SK-N-SH (cell line): ENCODE data around the gene CRTC2.

Experiments used
- CTCF ChIP-seq: fragments of 200-600 bp; sonication (generic); IDR thresholded peaks from 2 replicates; pipeline ENCODE4 v1.6.1; 2017; ENCODE audit warnings: antibody characterized with exemption, mild to moderate bottlenecking, moderate library complexity
- EP300 ChIP-seq, 2 experiments: IDR thresholded peaks; 2 replicates each; pipeline versions ENCODE4 v1.4.0 to v1.6.1; 2012; ENCODE audit warnings: borderline replicate concordance in 1 of 2, low read depth in 1 of 2, low read length in 1 of 2
- FOXM1 ChIP-seq: IDR thresholded peaks from 2 replicates; pipeline ENCODE4 v1.4.0; 2012; ENCODE audit warnings: low read depth, mild to moderate bottlenecking
- GABPA ChIP-seq: IDR thresholded peaks from 2 replicates; pipeline ENCODE4 v1.4.0; 2012; ENCODE audit warnings: low read depth, mild to moderate bottlenecking
- JUND ChIP-seq: IDR thresholded peaks from 2 replicates; pipeline ENCODE4 v1.4.0; 2012
- MXI1 ChIP-seq: IDR thresholded peaks from 2 replicates; pipeline ENCODE4 v1.6.1; 2012; ENCODE audit warnings: mild to moderate bottlenecking, low read depth, low read length, improper control_type of control experiment
- POLR2AphosphoS5 ChIP-seq: IDR thresholded peaks from 2 replicates; pipeline ENCODE4 v1.6.1; 2012; ENCODE audit warnings: low read depth, low read length
- REST ChIP-seq: IDR thresholded peaks from 2 replicates; pipeline ENCODE4 v1.6.1; 2012; ENCODE audit warnings: mild to moderate bottlenecking, low read depth, low read length, moderate library complexity
- TCF12 ChIP-seq: IDR thresholded peaks from 2 replicates; pipeline ENCODE4 v1.4.0; 2012
- ZBTB33 ChIP-seq: IDR thresholded peaks from 2 replicates; pipeline ENCODE4 v1.4.0; 2012; ENCODE audit warnings: low read depth, borderline replicate concordance

- TF ChIP-seq EP300 (IDR thresholded peaks at IDR 0.05; ENCODE audit: borderline replicate concordance in 1 of 2, low read depth in 1 of 2, low read length in 1 of 2), result no peak
- no peak for TF ChIP-seq CTCF
- no peak for TF ChIP-seq JUND
- no peak for TF ChIP-seq POLR2AphosphoS5
- no peak for TF ChIP-seq GABPA
- no peak for TF ChIP-seq FOXM1
- TF ChIP-seq REST, result no peak
- TF ChIP-seq MXI1, result no peak
- TF ChIP-seq TCF12, result no peak
- TF ChIP-seq ZBTB33, result no peak
Observed at GRCh38 chr1:153984123-153984894, 25.9 kb upstream of the CRTC2 start.
